ENCODE measurements around the gene TRPM3.

- TF ChIP-seq, protein P1, sequence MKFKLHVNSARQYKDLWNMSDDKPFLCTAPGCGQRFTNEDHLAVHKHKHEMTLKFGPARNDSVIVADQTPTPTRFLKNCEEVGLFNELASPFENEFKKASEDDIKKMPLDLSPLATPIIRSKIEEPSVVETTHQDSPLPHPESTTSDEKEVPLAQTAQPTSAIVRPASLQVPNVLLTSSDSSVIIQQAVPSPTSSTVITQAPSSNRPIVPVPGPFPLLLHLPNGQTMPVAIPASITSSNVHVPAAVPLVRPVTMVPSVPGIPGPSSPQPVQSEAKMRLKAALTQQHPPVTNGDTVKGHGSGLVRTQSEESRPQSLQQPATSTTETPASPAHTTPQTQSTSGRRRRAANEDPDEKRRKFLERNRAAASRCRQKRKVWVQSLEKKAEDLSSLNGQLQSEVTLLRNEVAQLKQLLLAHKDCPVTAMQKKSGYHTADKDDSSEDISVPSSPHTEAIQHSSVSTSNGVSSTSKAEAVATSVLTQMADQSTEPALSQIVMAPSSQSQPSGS (tag by site-specific recombination; IDR thresholded peaks at IDR 0.05; ENCODE audit: low read depth), result no peak
- TF ChIP-seq, protein P2, sequence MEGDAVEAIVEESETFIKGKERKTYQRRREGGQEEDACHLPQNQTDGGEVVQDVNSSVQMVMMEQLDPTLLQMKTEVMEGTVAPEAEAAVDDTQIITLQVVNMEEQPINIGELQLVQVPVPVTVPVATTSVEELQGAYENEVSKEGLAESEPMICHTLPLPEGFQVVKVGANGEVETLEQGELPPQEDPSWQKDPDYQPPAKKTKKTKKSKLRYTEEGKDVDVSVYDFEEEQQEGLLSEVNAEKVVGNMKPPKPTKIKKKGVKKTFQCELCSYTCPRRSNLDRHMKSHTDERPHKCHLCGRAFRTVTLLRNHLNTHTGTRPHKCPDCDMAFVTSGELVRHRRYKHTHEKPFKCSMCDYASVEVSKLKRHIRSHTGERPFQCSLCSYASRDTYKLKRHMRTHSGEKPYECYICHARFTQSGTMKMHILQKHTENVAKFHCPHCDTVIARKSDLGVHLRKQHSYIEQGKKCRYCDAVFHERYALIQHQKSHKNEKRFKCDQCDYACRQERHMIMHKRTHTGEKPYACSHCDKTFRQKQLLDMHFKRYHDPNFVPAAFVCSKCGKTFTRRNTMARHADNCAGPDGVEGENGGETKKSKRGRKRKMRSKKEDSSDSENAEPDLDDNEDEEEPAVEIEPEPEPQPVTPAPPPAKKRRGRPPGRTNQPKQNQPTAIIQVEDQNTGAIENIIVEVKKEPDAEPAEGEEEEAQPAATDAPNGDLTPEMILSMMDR (tag by site-specific recombination; IDR thresholded peaks at IDR 0.05), result no peak
- no peak for TF ChIP-seq YY2 (tag by site-specific recombination; IDR thresholded peaks at IDR 0.05)
Measured at GRCh38 chr9:70579686-70580085, 541.7 kb downstream of the TRPM3 start.
